ENCODE data around the gene MC5R.

GRCh38 chr18:13799396-13799795 is 24.6 kb upstream of the MC5R start:
- TF ChIP-seq CTCF (conservative IDR thresholded peaks at IDR 0.05; ENCODE audit: low read length) (no peak), EZH2phosphoT487 (IDR thresholded peaks at IDR 0.05; ENCODE audit: borderline replicate concordance) (no peak)
